Memory B cell (primary cell): ENCODE data around the gene ARHGAP18.

Experiments used
- ATAC-seq: fragments of 150-1000 bp; cut with Tn5 transposase; 2 replicates; pipeline ENCODE4 v1.10.0; 2021; ENCODE audit warnings: low read depth, mild to moderate bottlenecking, moderate library complexity
- DNase-seq, 2 donors: peaks; one replicate each; pipeline ENCODE4 v3.0.0; 2022; ENCODE audit warnings: low spot score in 2 of 2
- H3K27ac Mint-ChIP-seq: one replicate; pipeline ENCODE4 v1.8.0; 2022; ENCODE audit warnings: mild to moderate bottlenecking, moderate library complexity, mixed read lengths
- H3K27me3 Mint-ChIP-seq: one replicate; pipeline ENCODE4 v1.8.0; 2022; ENCODE audit warnings: mixed read lengths
- H3K36me3 Mint-ChIP-seq: one replicate; pipeline ENCODE4 v1.8.0; 2022; ENCODE audit warnings: mild to moderate bottlenecking, mixed read lengths
- H3K4me1 Mint-ChIP-seq: one replicate; pipeline ENCODE4 v1.8.0; 2022; ENCODE audit warnings: mixed read lengths
- H3K4me3 Mint-ChIP-seq: one replicate; pipeline ENCODE4 v1.8.0; 2022; ENCODE audit warnings: mild to moderate bottlenecking, moderate library complexity, mixed read lengths
- H3K9me3 Mint-ChIP-seq: one replicate; pipeline ENCODE4 v1.8.0; 2022; ENCODE audit warnings: mixed read lengths

ARHGAP18 gene

GRCh38 chr6:129708496-129709195 is 1.3 kb downstream of the ARHGAP18 start:
- Mint-ChIP-seq H3K27ac (no peak overlapping the region), H3K36me3 (peaks cover 3% of the 10 kb centered on the region), H3K4me3 (peak overlapping the region; percentile 90), H3K27me3 (no peaks in the 10 kb centered on the region), H3K9me3 (no peaks in the 10 kb centered on the region), H3K4me1 (peaks cover 26% of the 10 kb centered on the region)
- no peak for ATAC-seq
- DNase-seq, result no peak

- DNase-seq, result no peak
- H3K9me3 Mint-ChIP-seq, result no peaks in the 10 kb centered on the region
- H3K27ac Mint-ChIP-seq, result peak overlapping the region; percentile 12
- peaks cover 26% of the 10 kb centered on the region for H3K4me1 Mint-ChIP-seq
- H3K4me3 Mint-ChIP-seq, result no peak overlapping the region
- peaks cover 3% of the 10 kb centered on the region for H3K36me3 Mint-ChIP-seq
- no peaks in the 10 kb centered on the region for H3K27me3 Mint-ChIP-seq
- ATAC-seq, result no peak
Measured at GRCh38 chr6:129707882-129708495, 2.0 kb downstream of the ARHGAP18 start.

- Mint-ChIP-seq H3K4me3 (no peak overlapping the region), H3K4me1 (peaks cover 26% of the 10 kb centered on the region)
Measured at GRCh38 chr6:129707028-129707427, 2.9 kb downstream of the ARHGAP18 start.

GRCh38 chr6:129705212-129705611 is 4.8 kb downstream of the ARHGAP18 start:
- ATAC-seq (no peak), DNase-seq (no peak)
- no peaks in the 10 kb centered on the region for H3K27me3 Mint-ChIP-seq
- H3K36me3 Mint-ChIP-seq, result peaks cover 5% of the 10 kb centered on the region
- no peak overlapping the region for H3K4me3 Mint-ChIP-seq
- no peaks in the 10 kb centered on the region for H3K9me3 Mint-ChIP-seq
- peaks cover 23% of the 10 kb centered on the region for H3K4me1 Mint-ChIP-seq
- H3K27ac Mint-ChIP-seq, result no peak overlapping the region

More at GRCh38 chr6:129707028-129707427, 2.9 kb downstream of the ARHGAP18 start:
- ATAC-seq, result no peak
- DNase-seq, result no peak
- Mint-ChIP-seq H3K9me3 (no peaks in the 10 kb centered on the region), H3K27ac (no peak overlapping the region), H3K36me3 (peaks cover 5% of the 10 kb centered on the region), H3K27me3 (no peaks in the 10 kb centered on the region)

- no peak overlapping the region for H3K27ac Mint-ChIP-seq
- peaks cover 5% of the 10 kb centered on the region for H3K36me3 Mint-ChIP-seq
- H3K4me1 Mint-ChIP-seq, result peaks cover 24% of the 10 kb centered on the region
- no peak overlapping the region for H3K4me3 Mint-ChIP-seq
- no peak for DNase-seq
- H3K27me3 Mint-ChIP-seq, result no peaks in the 10 kb centered on the region
- no peak for ATAC-seq
- H3K9me3 Mint-ChIP-seq, result no peaks in the 10 kb centered on the region
Measured at GRCh38 chr6:129704708-129705107, 5.3 kb downstream of the ARHGAP18 start.

GRCh38 chr6:129701721-129702455 is 8.1 kb downstream of the ARHGAP18 start:
- Mint-ChIP-seq H3K4me3 (no peak overlapping the region), H3K9me3 (no peaks in the 10 kb centered on the region), H3K27ac (no peak overlapping the region), H3K4me1 (peaks cover 12% of the 10 kb centered on the region), H3K27me3 (no peaks in the 10 kb centered on the region), H3K36me3 (peaks cover 5% of the 10 kb centered on the region)
- DNase-seq (no peak), ATAC-seq (no peak)

GRCh38 chr6:129700666-129701065 is 9.3 kb downstream of the ARHGAP18 start:
- Mint-ChIP-seq H3K4me1 (peaks cover 12% of the 10 kb centered on the region), H3K27ac (no peak overlapping the region), H3K36me3 (peaks cover 5% of the 10 kb centered on the region), H3K27me3 (no peaks in the 10 kb centered on the region), H3K4me3 (no peak overlapping the region), H3K9me3 (no peaks in the 10 kb centered on the region)
- no peak for DNase-seq
- ATAC-seq, result no peak

GRCh38 chr6:129699659-129700058 is 10.3 kb downstream of the ARHGAP18 start:
- no peak for DNase-seq
- Mint-ChIP-seq H3K27ac (no peak overlapping the region), H3K27me3 (no peaks in the 10 kb centered on the region), H3K4me1 (peaks cover 11% of the 10 kb centered on the region), H3K9me3 (no peaks in the 10 kb centered on the region), H3K36me3 (peaks cover 3% of the 10 kb centered on the region), H3K4me3 (no peak overlapping the region)
- no peak for ATAC-seq

- Mint-ChIP-seq H3K36me3 (peaks cover 1% of the 10 kb centered on the region), H3K4me3 (no peak overlapping the region), H3K9me3 (no peaks in the 10 kb centered on the region), H3K4me1 (peaks cover 10% of the 10 kb centered on the region), H3K27ac (no peak overlapping the region), H3K27me3 (no peaks in the 10 kb centered on the region)
- DNase-seq (no peak), ATAC-seq (no peak)
Measured at GRCh38 chr6:129698430-129698829, 11.5 kb downstream of the ARHGAP18 start.

- no peak for DNase-seq
Measured at GRCh38 chr6:129697788-129698187, 12.2 kb downstream of the ARHGAP18 start.

GRCh38 chr6:129696843-129697242 is 13.1 kb downstream of the ARHGAP18 start:
- no peaks in the 10 kb centered on the region for H3K36me3 Mint-ChIP-seq
- no peaks in the 10 kb centered on the region for H3K27me3 Mint-ChIP-seq
- no peak overlapping the region for H3K4me3 Mint-ChIP-seq
- ATAC-seq, result no peak
- peak overlapping the region; percentile 48 for H3K27ac Mint-ChIP-seq
- H3K9me3 Mint-ChIP-seq, result no peaks in the 10 kb centered on the region
- H3K4me1 Mint-ChIP-seq, result peaks cover 17% of the 10 kb centered on the region
- DNase-seq, result no peak

More at GRCh38 chr6:129697788-129698187, 12.2 kb downstream of the ARHGAP18 start:
- Mint-ChIP-seq H3K36me3 (peaks cover 1% of the 10 kb centered on the region), H3K4me3 (no peak overlapping the region), H3K27ac (no peak overlapping the region), H3K27me3 (no peaks in the 10 kb centered on the region), H3K9me3 (no peaks in the 10 kb centered on the region), H3K4me1 (peaks cover 12% of the 10 kb centered on the region)
- no peak for ATAC-seq

- Mint-ChIP-seq H3K27me3 (no peaks in the 10 kb centered on the region), H3K36me3 (no peaks in the 10 kb centered on the region), H3K27ac (no peak overlapping the region), H3K9me3 (no peaks in the 10 kb centered on the region), H3K4me1 (peaks cover 15% of the 10 kb centered on the region), H3K4me3 (no peak overlapping the region)
- no peak for ATAC-seq
- DNase-seq, result no peak
Measured at GRCh38 chr6:129696028-129696418, 14.0 kb downstream of the ARHGAP18 start.

- no peak for ATAC-seq
- no peak overlapping the region for H3K27ac Mint-ChIP-seq
Measured at GRCh38 chr6:129695373-129696027, 14.5 kb downstream of the ARHGAP18 start.

GRCh38 chr6:129694036-129694435 is 15.9 kb downstream of the ARHGAP18 start:
- Mint-ChIP-seq H3K36me3 (no peaks in the 10 kb centered on the region), H3K9me3 (no peaks in the 10 kb centered on the region), H3K4me3 (no peak overlapping the region), H3K4me1 (peaks cover 12% of the 10 kb centered on the region), H3K27ac (no peak overlapping the region), H3K27me3 (no peaks in the 10 kb centered on the region)
- no peak for DNase-seq
- ATAC-seq, result no peak

More at GRCh38 chr6:129695373-129696027, 14.5 kb downstream of the ARHGAP18 start:
- Mint-ChIP-seq H3K27me3 (no peaks in the 10 kb centered on the region), H3K4me1 (peaks cover 15% of the 10 kb centered on the region), H3K36me3 (no peaks in the 10 kb centered on the region), H3K9me3 (no peaks in the 10 kb centered on the region), H3K4me3 (no peak overlapping the region)
- no peak for DNase-seq
